K562 (cell line): Measurements from ENCODE around the gene ACAP3. TPM values are rescaled to one million over a fixed set of nuclear protein-coding genes. Genes with fewer than 3 reads are reported as not detected.

ENCODE experiments used
- ATAC-seq: fragments of 200-7000 bp; cut with Tn5 transposase; 3 replicates; pipeline ENCODE4 v1.9.1; 2020; ENCODE audit warnings: moderate library complexity
- BruUV-seq: library from RNA; stranded (reverse); fragments of 400-500 nt; replicated peaks from 2 replicates; lab custom pipeline; 2021; lab: Mats Ljungman, UMichigan
- CTCF ChIA-PET: fragments of 300-600 bp; formaldehyde crosslinking; extraction: SDS; loops from one replicate; lab custom pipeline; 2021; ENCODE audit warnings: low intra/inter-chr PET ratio; lab: Yijun Ruan, JAX
- POLR2A ChIA-PET: fragments of 300-600, 350-650 bp; sonication (Branson Sonifier 250); formaldehyde crosslinking; extraction: SDS; loops from one replicate; lab custom pipeline; 2021; ENCODE audit warnings: antibody characterized with exemption, inconsistent platforms; lab: Yijun Ruan, JAX
- DNase-seq, 4 experiments: peaks; one replicate each; pipeline versions ENCODE4 v3.0.0 to v3.0.0-alpha.2; 2011 to 2018; ENCODE audit warnings: low spot score in 3 of 4, mixed read lengths in 3 of 4; ENCODE audit errors: extremely low read depth in 1 of 4
- FAIRE-seq: peaks from 2 replicates; lab custom pipeline; 2011; peaks lifted over from hg19 to GRCh38; lab: Jason Lieb, UNC
- H2AFZ ChIP-seq: 2 replicates; pipeline ENCODE4 v1.6.0; 2011; ENCODE audit warnings: low read depth, low read length, control low read depth, inconsistent platforms
- H3K27ac ChIP-seq: fragments of 200-600 bp; 3 replicates; pipeline ENCODE4 v1.8.0; 2011; ENCODE audit warnings: low read depth, mild to moderate bottlenecking, control low read depth, inconsistent platforms, low read length, moderate library complexity, mixed read lengths; ENCODE audit errors: extremely low read depth
- H3K27me3 ChIP-seq, 2 experiments: fragments of 300-600 bp in 1 of 2; 2 replicates in 1 of 2; 3 replicates in 1 of 2; pipeline versions ENCODE4 v1.6.0 to v1.8.0; 2011; ENCODE audit warnings: inconsistent platforms in 2 of 2, low read length in 2 of 2, mild to moderate bottlenecking in 1 of 2, mixed read lengths in 1 of 2, moderate library complexity in 1 of 2; ENCODE audit not compliant: control insufficient read depth in 2 of 2, insufficient read depth in 2 of 2
- H3K36me3 ChIP-seq: fragments of 300-600 bp; 3 replicates; pipeline ENCODE4 v1.8.0; 2011; ENCODE audit warnings: mild to moderate bottlenecking, low read length, inconsistent platforms; ENCODE audit not compliant: control insufficient read depth, insufficient read depth
- H3K4me1 ChIP-seq, 2 experiments: fragments of 200-600 bp in 1 of 2; replicated peaks in 1 of 2; 2 replicates in 1 of 2; 3 replicates in 1 of 2; pipeline versions ENCODE4 v1.5.1 to v1.8.0; 2011; ENCODE audit warnings: inconsistent platforms in 2 of 2, low read length in 2 of 2, mild to moderate bottlenecking in 1 of 2, mixed read lengths in 1 of 2, moderate library complexity in 1 of 2; ENCODE audit not compliant: control insufficient read depth in 2 of 2, insufficient read depth in 2 of 2
- H3K4me2 ChIP-seq: 2 replicates; pipeline ENCODE4 v1.6.1; 2011; ENCODE audit warnings: low read length, control low read depth, inconsistent platforms, mixed read lengths; ENCODE audit not compliant: insufficient read depth
- H3K4me3 ChIP-seq: fragments of 200-600 bp; sonication (generic), shearing (Covaris generic); 2 replicates; pipeline ENCODE4 v1.5.1; 2016; ENCODE audit warnings: control low read depth, inconsistent platforms
- H3K79me2 ChIP-seq: fragments of 200-600 bp; 3 replicates; pipeline ENCODE4 v1.8.0; 2011; ENCODE audit warnings: low read length, inconsistent platforms; ENCODE audit not compliant: control insufficient read depth, insufficient read depth
- H3K9ac ChIP-seq, 2 experiments: 2 replicates each; pipeline versions ENCODE4 v1.6.0 to v1.6.1; 2011; ENCODE audit warnings: low read depth in 2 of 2, low read length in 2 of 2, control low read depth in 1 of 2, inconsistent platforms in 1 of 2, mild to moderate bottlenecking in 1 of 2, mixed read lengths in 1 of 2; ENCODE audit not compliant: insufficient read depth in 1 of 2
- H3K9me1 ChIP-seq: one replicate; pipeline ENCODE4 v1.6.0; 2011; ENCODE audit warnings: inconsistent platforms, mild to moderate bottlenecking, low read length, moderate library complexity; ENCODE audit not compliant: control insufficient read depth, insufficient read depth
- H3K9me3 ChIP-seq: replicated peaks from 2 replicates; pipeline ENCODE4 v1.5.1; 2011; ENCODE audit warnings: low read depth, low read length, inconsistent platforms; ENCODE audit not compliant: control insufficient read depth, insufficient read depth
- H4K20me1 ChIP-seq: replicated peaks from 2 replicates; pipeline ENCODE4 v1.6.1; 2011; ENCODE audit warnings: low read length, inconsistent platforms, mixed read lengths; ENCODE audit not compliant: control insufficient read depth, insufficient read depth
- CTCF ChIP-seq, 3 experiments: IDR thresholded peaks in 2 of 3; conservative IDR thresholded peaks in 1 of 3; 2 replicates each; pipeline ENCODE4 v1.5.1; 2011 to 2012; ENCODE audit warnings: low read length in 3 of 3, mild to moderate bottlenecking in 3 of 3, control low read depth in 2 of 3, improper control_type of control experiment in 1 of 3, inconsistent platforms in 1 of 3, low read depth in 1 of 3, mixed read lengths in 1 of 3, moderate library complexity in 1 of 3; ENCODE audit not compliant: insufficient read depth in 2 of 3
- MYBL2 ChIP-seq, 2 experiments: fragments of 450-650 bp in 1 of 2; sonication (generic) in 1 of 2; formaldehyde crosslinking in 1 of 2; IDR thresholded peaks; 2 replicates each; pipeline versions ENCODE4 v1.6.1 to v1.8.1; 2017 to 2022; ENCODE audit warnings: borderline replicate concordance in 1 of 2, inconsistent platforms in 1 of 2, low read depth in 1 of 2, mild to moderate bottlenecking in 1 of 2, missing genetic modification reagents in 1 of 2, moderate library complexity in 1 of 2
- WGBS: fragments of 100-300 bp; shearing (Covaris generic); methylation state at CpG from one replicate; pipeline ENCODE4 v1.1.6; 2016; ENCODE audit warnings: low coverage, mixed read lengths; ENCODE audit not compliant: insufficient coverage; ENCODE audit errors: missing lambda C conversion rate; 5-methylcytosine and 5-hydroxymethylcytosine counted together
- in situ Hi-C: fragments of 300-500 bp; cut with MboI; formaldehyde crosslinking; loops from 4 replicates; pipeline ENCODE4 v1.15.0; 2018; ENCODE audit warnings: inconsistent platforms, mixed read lengths
- intact Hi-C: fragments of 100-400 bp; cut with micrococcal nuclease; formaldehyde crosslinking; loops from 2 replicates; pipeline ENCODE4 v1.14.2; 2022
- polyA plus RNA-seq, 8 experiments: library from polyadenylated mRNA; depleted of rRNA in 4 of 8; stranded (reverse) in 5 of 8; unstranded in 3 of 8; fragments of >200 nt; fragmentation: Nextera tagmentation in 2 of 8; fragmentation: Illumina TruSeq in 1 of 8; extraction: Ambion mirVana in 2 of 8; extraction: Trizol in 1 of 8; gene quantifications; 2 replicates each; pipeline versions ENCODE4 v1.2.1 to v1.2.3, GENCODE V29; 2011 to 2014; ENCODE audit warnings: inconsistent platforms in 1 of 8, missing spikeins in 1 of 8
- total RNA-seq, 7 experiments: library from RNA; depleted of rRNA in 6 of 7; stranded (reverse); fragments of >200 nt in 6 of 7; fragmentation: Illumina TruSeq in 2 of 7; extraction: Trizol in 2 of 7; gene quantifications; 2 replicates each; pipeline versions ENCODE4 v1.2.1 to v1.2.3, GENCODE V29; 2011 to 2021; ENCODE audit warnings: low replicate concordance in 1 of 7

ACAP3 gene
- total and polyA plus RNA-seq, 9 of the 15 experiments (the other 6 are each of a cell fraction or from before 2014, with no cell fraction given): 0.01 to 49.0 (median 12.0) TPM

GRCh38 chr1:1264868-1265272, 42.9 kb downstream of the ACAP3 start:
- Histone ChIP-seq H4K20me1 (peaks cover 11% of the 10 kb centered on the region; the same call in 1 of the 2 replicates), H3K27ac (no peak overlapping the region), H2AFZ (no peak overlapping the region), H3K27me3 (no peaks in the 10 kb centered on the region; a peak in 1 of 5 replicates), H3K9me3 (no peaks in the 10 kb centered on the region), H3K9me1 (peaks cover 10% of the 10 kb centered on the region), H3K4me2 (no peak overlapping the region)
- POLR2A ChIA-PET: interaction anchor here (1.0 kb wide), 1 partner anchor 10 kb away, joined by 3 read pairs; no protein-coding TSS in a partner anchor
- FAIRE-seq (no peak), DNase-seq (peak in 3 of 4 experiments; percentile 32 to 64 (median 54))
- intact Hi-C loops (no loop called here), in situ Hi-C loops (no loop called here)
- CTCF ChIA-PET: no interaction called here
- TF ChIP-seq CTCF (IDR thresholded peaks at IDR 0.05 in 2 of 3, conservative IDR thresholded peaks at IDR 0.05 in 1 of 3; ENCODE audit: insufficient read depth in 2 of 3, low read depth in 1 of 3, low read length in 3 of 3) (peak; percentile 40 to 58 (median 44); a peak in 5 of 6 replicates), MYBL2 (IDR thresholded peaks at IDR 0.05; ENCODE audit: low read depth) (no peak), MYBL2 (CRISPR knock-in tag; IDR thresholded peaks at IDR 0.05; ENCODE audit: borderline replicate concordance) (no peak)
- TF ChIP-seq, all 486 proteins: peak for 1
- Histone ChIP-seq H3K9ac (peak overlapping the region in 1 of 2 experiments; percentile 76; a peak in 1 of 4 replicates), H3K4me1 (peaks cover 0 to 22% of the 10 kb centered on the region in 2 experiments; a peak in 2 of 5 replicates), H3K36me3 (peaks cover 88% of the 10 kb centered on the region), H3K79me2 (peaks cover 45% of the 10 kb centered on the region), H3K4me3 (no peak overlapping the region)
- ATAC-seq: peak; percentile 70
- no TSS peak for BruUV-seq
- WGBS: 88% methylated on average over 10 of the region's 10 CpGs
